Liver (tissue), 3 donors: ENCODE results near the gene PRKN.

Experiments
- CTCF ChIP-seq: fragments of 150-350 bp; IDR thresholded peaks from 2 replicates; pipeline ENCODE4 v1.5.1; 2017; ENCODE audit warnings: improper control_type of control experiment, low read depth, low read length; ENCODE audit not compliant: missing input control
- GABPA ChIP-seq, 2 donors: IDR thresholded peaks in 1 of 2; conservative IDR thresholded peaks in 1 of 2; 2 replicates each; pipeline ENCODE4 v1.6.1; 2016; ENCODE audit warnings: antibody characterized with exemption in 2 of 2, mild to moderate bottlenecking in 1 of 2, moderate library complexity in 1 of 2
- HNF4G ChIP-seq: IDR thresholded peaks from 2 replicates; pipeline ENCODE4 v1.6.1; 2016; ENCODE audit warnings: antibody characterized with exemption
- NR2F2 ChIP-seq: IDR thresholded peaks from 2 replicates; pipeline ENCODE4 v1.6.1; 2016; ENCODE audit warnings: antibody characterized with exemption
- RAD21 ChIP-seq, 2 donors: IDR thresholded peaks; 2 replicates each; pipeline ENCODE4 v1.6.1; 2016; ENCODE audit warnings: antibody characterized with exemption in 2 of 2, mild to moderate bottlenecking in 2 of 2
- RXRA ChIP-seq, 2 donors: IDR thresholded peaks; 2 replicates each; pipeline ENCODE4 v1.6.1; 2017 to 2018; ENCODE audit warnings: antibody characterized with exemption in 2 of 2, mild to moderate bottlenecking in 1 of 2
- SP1 ChIP-seq: IDR thresholded peaks from 2 replicates; pipeline ENCODE4 v1.6.1; 2018; ENCODE audit warnings: antibody characterized with exemption, mild to moderate bottlenecking
- YY1 ChIP-seq: IDR thresholded peaks from 2 replicates; pipeline ENCODE4 v1.6.1; 2016; ENCODE audit warnings: antibody characterized with exemption, mild to moderate bottlenecking
- TF ChIP-seq, protein P1 (sequence below): IDR thresholded peaks from 2 replicates; pipeline ENCODE4 v1.6.1; 2016; ENCODE audit warnings: antibody characterized with exemption, mild to moderate bottlenecking
- TF ChIP-seq, protein P2 (sequence below): IDR thresholded peaks from 2 replicates; pipeline ENCODE4 v1.6.1; 2016; ENCODE audit warnings: antibody characterized with exemption
- TF ChIP-seq, protein P3 (sequence below): IDR thresholded peaks from 2 replicates; pipeline ENCODE4 v1.6.1; 2016; ENCODE audit warnings: antibody characterized with exemption
- donor health status: healthy.
- donor health status: healthy.

DNA sequence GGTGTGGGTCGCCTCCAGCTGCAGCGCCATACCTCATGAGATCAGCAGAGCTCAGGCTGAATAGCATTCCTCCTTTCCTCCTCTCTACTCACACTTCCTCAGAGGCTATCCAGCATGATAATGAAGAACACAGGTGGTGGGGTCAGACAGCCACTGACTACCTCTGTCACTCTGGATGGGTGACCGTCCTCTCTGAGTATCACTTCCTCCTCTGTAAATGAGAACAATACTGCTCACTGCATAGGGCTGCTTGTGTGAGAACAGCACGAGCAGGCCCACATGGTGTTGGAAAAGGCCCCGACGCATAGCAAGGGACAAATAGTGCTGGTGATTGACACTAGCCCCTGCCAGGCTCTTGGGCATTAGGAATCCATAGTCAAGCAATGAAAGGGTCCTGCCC, 239.1 kb downstream of the PRKN start:
- TF ChIP-seq CTCF (no peak), NR2F2 (no peak), RXRA (IDR thresholded peaks at IDR 0.05) (no peak), GABPA (IDR thresholded peaks at IDR 0.05 in 1 of 2, conservative IDR thresholded peaks at IDR 0.05 in 1 of 2) (no peak), HNF4G (no peak), YY1 (no peak), SP1 (no peak), RAD21 (IDR thresholded peaks at IDR 0.05) (no peak)
- TF ChIP-seq, protein P1, sequence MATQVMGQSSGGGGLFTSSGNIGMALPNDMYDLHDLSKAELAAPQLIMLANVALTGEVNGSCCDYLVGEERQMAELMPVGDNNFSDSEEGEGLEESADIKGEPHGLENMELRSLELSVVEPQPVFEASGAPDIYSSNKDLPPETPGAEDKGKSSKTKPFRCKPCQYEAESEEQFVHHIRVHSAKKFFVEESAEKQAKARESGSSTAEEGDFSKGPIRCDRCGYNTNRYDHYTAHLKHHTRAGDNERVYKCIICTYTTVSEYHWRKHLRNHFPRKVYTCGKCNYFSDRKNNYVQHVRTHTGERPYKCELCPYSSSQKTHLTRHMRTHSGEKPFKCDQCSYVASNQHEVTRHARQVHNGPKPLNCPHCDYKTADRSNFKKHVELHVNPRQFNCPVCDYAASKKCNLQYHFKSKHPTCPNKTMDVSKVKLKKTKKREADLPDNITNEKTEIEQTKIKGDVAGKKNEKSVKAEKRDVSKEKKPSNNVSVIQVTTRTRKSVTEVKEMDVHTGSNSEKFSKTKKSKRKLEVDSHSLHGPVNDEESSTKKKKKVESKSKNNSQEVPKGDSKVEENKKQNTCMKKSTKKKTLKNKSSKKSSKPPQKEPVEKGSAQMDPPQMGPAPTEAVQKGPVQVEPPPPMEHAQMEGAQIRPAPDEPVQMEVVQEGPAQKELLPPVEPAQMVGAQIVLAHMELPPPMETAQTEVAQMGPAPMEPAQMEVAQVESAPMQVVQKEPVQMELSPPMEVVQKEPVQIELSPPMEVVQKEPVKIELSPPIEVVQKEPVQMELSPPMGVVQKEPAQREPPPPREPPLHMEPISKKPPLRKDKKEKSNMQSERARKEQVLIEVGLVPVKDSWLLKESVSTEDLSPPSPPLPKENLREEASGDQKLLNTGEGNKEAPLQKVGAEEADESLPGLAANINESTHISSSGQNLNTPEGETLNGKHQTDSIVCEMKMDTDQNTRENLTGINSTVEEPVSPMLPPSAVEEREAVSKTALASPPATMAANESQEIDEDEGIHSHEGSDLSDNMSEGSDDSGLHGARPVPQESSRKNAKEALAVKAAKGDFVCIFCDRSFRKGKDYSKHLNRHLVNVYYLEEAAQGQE, result no peak
- TF ChIP-seq, protein P2, sequence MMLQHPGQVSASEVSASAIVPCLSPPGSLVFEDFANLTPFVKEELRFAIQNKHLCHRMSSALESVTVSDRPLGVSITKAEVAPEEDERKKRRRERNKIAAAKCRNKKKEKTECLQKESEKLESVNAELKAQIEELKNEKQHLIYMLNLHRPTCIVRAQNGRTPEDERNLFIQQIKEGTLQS, result no peak
- TF ChIP-seq, protein P3, sequence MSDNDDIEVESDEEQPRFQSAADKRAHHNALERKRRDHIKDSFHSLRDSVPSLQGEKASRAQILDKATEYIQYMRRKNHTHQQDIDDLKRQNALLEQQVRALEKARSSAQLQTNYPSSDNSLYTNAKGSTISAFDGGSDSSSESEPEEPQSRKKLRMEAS, result no peak
